ENCODE measurements around the gene UST.
"Not testable (repeated sequence)": the region's sequence is repeated elsewhere in the genome, so short reads cannot be mapped to it uniquely, and the experiment has no call there.

UST gene

GRCh38 chr6:148907573-148907972 lies 160.7 kb downstream of the UST start:
- H3K27ac ChIP-seq, result no peak overlapping the region
- H3K4me3 ChIP-seq (IDR thresholded peaks at IDR 0.05; ENCODE audit: insufficient read depth, low read depth, low read length), result no peak overlapping the region

GRCh38 chr6:148912252-148912651 lies 165.4 kb downstream of the UST start:
- H3K79me2 ChIP-seq (ENCODE audit: insufficient read depth, low read depth), result no peaks in the 10 kb centered on the region
- no peak overlapping the region for H3K4me3 ChIP-seq (IDR thresholded peaks at IDR 0.05; ENCODE audit: insufficient read depth, low read depth, low read length)
- no peaks in the 10 kb centered on the region for H3K27me3 ChIP-seq (ENCODE audit: insufficient read depth, low read depth)
- H3K27ac ChIP-seq, result no peak overlapping the region
- TF ChIP-seq CTCF (conservative IDR thresholded peaks at IDR 0.05; ENCODE audit: low read depth, low read length), result no peak
- H3K9ac ChIP-seq, result no peak overlapping the region
- H3K4me2 ChIP-seq, result no peak overlapping the region
- no peaks in the 10 kb centered on the region for H3K4me1 ChIP-seq (ENCODE audit: low read depth, poor library complexity, severe bottlenecking)
- no peak overlapping the region for H2AFZ ChIP-seq (ENCODE audit: low read depth)
- no peaks in the 10 kb centered on the region for H4K20me1 ChIP-seq (ENCODE audit: insufficient read depth)
- no peaks in the 10 kb centered on the region for H3K36me3 ChIP-seq (ENCODE audit: insufficient read depth)

More at GRCh38 chr6:148907573-148907972, 160.7 kb downstream of the UST start:
- TF ChIP-seq CTCF (conservative IDR thresholded peaks at IDR 0.05; ENCODE audit: low read depth, low read length), result no peak
- no peak overlapping the region for H3K9ac ChIP-seq
- H4K20me1 ChIP-seq (ENCODE audit: insufficient read depth), result no peaks in the 10 kb centered on the region
- no peaks in the 10 kb centered on the region for H3K4me1 ChIP-seq (ENCODE audit: low read depth, poor library complexity, severe bottlenecking)
- H3K4me2 ChIP-seq, result no peak overlapping the region
- H2AFZ ChIP-seq (ENCODE audit: low read depth), result no peak overlapping the region
- no peaks in the 10 kb centered on the region for H3K79me2 ChIP-seq (ENCODE audit: insufficient read depth, low read depth)
- H3K27me3 ChIP-seq (ENCODE audit: insufficient read depth, low read depth), result no peaks in the 10 kb centered on the region
- H3K36me3 ChIP-seq (ENCODE audit: insufficient read depth), result no peaks in the 10 kb centered on the region

GRCh38 chr6:148915810-148916209 lies 169.0 kb downstream of the UST start:
- Histone ChIP-seq H2AFZ (ENCODE audit: low read depth) (no peak overlapping the region), H3K9ac (no peak overlapping the region), H3K27ac (no peak overlapping the region), H3K4me3 (IDR thresholded peaks at IDR 0.05; ENCODE audit: insufficient read depth, low read depth, low read length) (no peak overlapping the region), H3K36me3 (ENCODE audit: insufficient read depth) (no peaks in the 10 kb centered on the region), H3K4me2 (no peak overlapping the region), H3K79me2 (ENCODE audit: insufficient read depth, low read depth) (no peaks in the 10 kb centered on the region), H4K20me1 (ENCODE audit: insufficient read depth) (no peaks in the 10 kb centered on the region), H3K27me3 (ENCODE audit: insufficient read depth, low read depth) (no peaks in the 10 kb centered on the region), H3K4me1 (ENCODE audit: low read depth, poor library complexity, severe bottlenecking) (no peaks in the 10 kb centered on the region)
- no peak for TF ChIP-seq CTCF (conservative IDR thresholded peaks at IDR 0.05; ENCODE audit: low read depth, low read length)

- not testable (repeated sequence) for H3K4me3 ChIP-seq (IDR thresholded peaks at IDR 0.05; ENCODE audit: insufficient read depth, low read depth, low read length); H3K9ac ChIP-seq; H3K4me2 ChIP-seq; H2AFZ ChIP-seq (ENCODE audit: low read depth); H3K79me2 ChIP-seq (ENCODE audit: insufficient read depth, low read depth); H4K20me1 ChIP-seq (ENCODE audit: insufficient read depth); H3K27ac ChIP-seq; H3K27me3 ChIP-seq (ENCODE audit: insufficient read depth, low read depth); H3K4me1 ChIP-seq (ENCODE audit: low read depth, poor library complexity, severe bottlenecking); H3K36me3 ChIP-seq (ENCODE audit: insufficient read depth)
Measured at GRCh38 chr6:148916485-148916884, 169.7 kb downstream of the UST start.

DNA sequence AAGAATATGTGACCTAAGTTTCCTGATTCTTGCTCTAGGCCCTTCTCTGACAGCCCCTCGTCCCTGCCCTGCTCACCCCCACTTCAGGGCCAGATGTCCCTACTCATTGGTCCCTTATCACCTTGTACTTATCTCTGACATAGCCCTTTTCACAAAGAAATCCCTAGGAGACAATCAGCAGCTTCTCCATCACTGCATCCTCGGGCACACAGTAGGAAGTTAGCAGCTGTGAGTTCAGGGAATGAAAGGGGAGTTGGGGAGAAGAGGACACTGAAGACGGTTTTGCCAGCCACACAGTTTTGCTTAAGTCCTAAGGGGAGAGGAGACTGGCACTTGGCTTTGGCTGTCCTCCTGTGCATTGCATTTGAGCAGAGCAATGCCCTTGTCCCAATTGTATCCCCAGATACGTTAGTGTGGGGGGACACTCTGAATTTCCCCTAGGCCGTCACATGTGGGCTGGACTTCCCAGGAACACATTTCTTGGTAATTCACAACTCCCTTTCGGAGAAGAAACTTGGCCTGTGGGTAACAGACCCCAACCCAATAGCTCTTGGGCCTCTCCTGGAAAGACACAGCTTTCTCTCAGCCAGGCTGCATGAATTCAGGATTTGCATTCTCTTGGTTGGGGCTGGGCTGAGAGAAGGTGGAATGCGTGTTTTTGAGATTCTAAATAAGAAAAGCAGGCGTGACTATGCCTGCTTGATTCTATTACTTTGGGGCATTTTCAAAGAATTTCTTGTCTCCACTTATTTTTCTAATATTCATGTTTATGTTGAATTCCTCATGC lies 177.6 kb downstream of the UST start:
- no peaks in the 10 kb centered on the region for H4K20me1 ChIP-seq (ENCODE audit: insufficient read depth)
- no peaks in the 10 kb centered on the region for H3K79me2 ChIP-seq (ENCODE audit: insufficient read depth, low read depth)
- no peaks in the 10 kb centered on the region for H3K27me3 ChIP-seq (ENCODE audit: insufficient read depth, low read depth)
- no peak overlapping the region for H3K9ac ChIP-seq
- no peak overlapping the region for H3K27ac ChIP-seq
- no peaks in the 10 kb centered on the region for H3K4me1 ChIP-seq (ENCODE audit: low read depth, poor library complexity, severe bottlenecking)
- no peak overlapping the region for H3K4me3 ChIP-seq (IDR thresholded peaks at IDR 0.05; ENCODE audit: insufficient read depth, low read depth, low read length)
- H3K36me3 ChIP-seq (ENCODE audit: insufficient read depth), result no peaks in the 10 kb centered on the region
- no peak overlapping the region for H2AFZ ChIP-seq (ENCODE audit: low read depth)
- no peak overlapping the region for H3K4me2 ChIP-seq
- TF ChIP-seq CTCF (conservative IDR thresholded peaks at IDR 0.05; ENCODE audit: low read depth, low read length), result no peak

Measured in KMS-11 (cell line).